Transverse colon (tissue), 3 donors: ENCODE data around the gene FAM83E.

ENCODE experiments used
- POLR2A ChIP-seq: fragments of 450-650 bp; IDR thresholded peaks from one replicate; pipeline ENCODE4 v1.6.1; 2016; ENCODE audit warnings: antibody characterized with exemption, mild to moderate bottlenecking, moderate library complexity
- TF ChIP-seq, protein P1 (sequence below), 5 experiments: fragments of 200-600 bp in 3 of 5; fragments of 450-650 bp in 2 of 5; sonication (generic) in 3 of 5; IDR thresholded peaks; 1 replicate in 2 of 5; 2 replicates in 3 of 5; pipeline ENCODE4 v1.5.1; 2016 to 2017; ENCODE audit warnings: antibody characterized with exemption in 5 of 5, inconsistent platforms in 3 of 5, mild to moderate bottlenecking in 2 of 5, moderate library complexity in 1 of 5

DNA sequence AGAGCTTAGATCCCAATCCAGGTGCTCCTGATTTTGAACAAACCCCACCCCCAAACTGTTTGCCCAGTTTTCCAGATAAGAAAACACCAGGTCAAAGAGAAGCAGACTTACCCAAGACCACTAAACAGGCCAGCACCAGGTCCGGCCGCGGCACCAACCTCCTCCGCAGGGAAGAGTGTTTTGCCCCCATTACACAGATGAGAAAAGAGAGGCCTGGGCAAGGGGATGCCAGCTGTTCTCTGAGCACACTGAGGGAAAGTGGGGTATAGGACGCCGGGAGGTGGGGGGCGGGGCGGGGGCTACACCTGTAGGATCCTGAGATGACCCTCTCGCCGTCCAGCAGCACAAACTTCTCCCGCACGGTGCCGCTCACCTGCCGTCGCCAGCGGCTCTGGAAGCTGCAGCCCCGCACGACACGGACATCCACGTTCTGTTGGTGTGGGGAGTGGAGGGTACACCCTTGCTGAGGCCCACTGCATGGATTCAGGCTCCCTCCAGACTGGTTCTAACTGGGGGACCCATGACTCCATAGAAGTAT, 5.2 kb downstream of the FAM83E start:
- TF ChIP-seq POLR2A: no peak
- TF ChIP-seq, protein P1, sequence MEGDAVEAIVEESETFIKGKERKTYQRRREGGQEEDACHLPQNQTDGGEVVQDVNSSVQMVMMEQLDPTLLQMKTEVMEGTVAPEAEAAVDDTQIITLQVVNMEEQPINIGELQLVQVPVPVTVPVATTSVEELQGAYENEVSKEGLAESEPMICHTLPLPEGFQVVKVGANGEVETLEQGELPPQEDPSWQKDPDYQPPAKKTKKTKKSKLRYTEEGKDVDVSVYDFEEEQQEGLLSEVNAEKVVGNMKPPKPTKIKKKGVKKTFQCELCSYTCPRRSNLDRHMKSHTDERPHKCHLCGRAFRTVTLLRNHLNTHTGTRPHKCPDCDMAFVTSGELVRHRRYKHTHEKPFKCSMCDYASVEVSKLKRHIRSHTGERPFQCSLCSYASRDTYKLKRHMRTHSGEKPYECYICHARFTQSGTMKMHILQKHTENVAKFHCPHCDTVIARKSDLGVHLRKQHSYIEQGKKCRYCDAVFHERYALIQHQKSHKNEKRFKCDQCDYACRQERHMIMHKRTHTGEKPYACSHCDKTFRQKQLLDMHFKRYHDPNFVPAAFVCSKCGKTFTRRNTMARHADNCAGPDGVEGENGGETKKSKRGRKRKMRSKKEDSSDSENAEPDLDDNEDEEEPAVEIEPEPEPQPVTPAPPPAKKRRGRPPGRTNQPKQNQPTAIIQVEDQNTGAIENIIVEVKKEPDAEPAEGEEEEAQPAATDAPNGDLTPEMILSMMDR (IDR thresholded peaks at IDR 0.05): no peak
